ENCODE results near the gene PDGFD. TPM values are rescaled to one million over a fixed set of nuclear protein-coding genes. Genes with fewer than 3 reads are reported as not detected.

The PDGFD gene
- polyA plus RNA-seq, 1 donor from 2014 or later = 1.0 TPM

GRCh38 chr11:103887001-103887658 is 276.8 kb downstream of the PDGFD start:
- Histone ChIP-seq H3K4me3 (ENCODE audit: low read length) (no peak overlapping the region), H2AFZ (ENCODE audit: low read depth, low read length) (no peak overlapping the region), H3K9ac (ENCODE audit: low read length) (no peak overlapping the region), H3K27ac (ENCODE audit: low read length) (no peak overlapping the region), H4K20me1 (ENCODE audit: insufficient read depth) (no peaks in the 10 kb centered on the region), H3F3A (ENCODE audit: insufficient read depth, low read length, poor library complexity, severe bottlenecking) (no peaks in the 10 kb centered on the region), H3K4me2 (ENCODE audit: low read length) (no peak overlapping the region), H3K9me3 (ENCODE audit: low read length) (no peaks in the 10 kb centered on the region), H3K79me2 (replicated peaks; ENCODE audit: insufficient read depth, low read length) (no peaks in the 10 kb centered on the region), H3K9me2 (ENCODE audit: insufficient read depth, low read length) (no peaks in the 10 kb centered on the region), H3K36me3 (ENCODE audit: insufficient read depth, low read length) (no peaks in the 10 kb centered on the region), H3K27me3 (ENCODE audit: insufficient read depth, low read depth, low read length) (no peaks in the 10 kb centered on the region)
- TF ChIP-seq RAD21 (conservative IDR thresholded peaks at IDR 0.05) = no peak
- no peak for TF ChIP-seq EZH2 (IDR thresholded peaks at IDR 0.05; ENCODE audit: borderline replicate concordance, insufficient read depth, low read length, poor library complexity, severe bottlenecking)
- TF ChIP-seq REST (IDR thresholded peaks at IDR 0.05; ENCODE audit: borderline replicate concordance) = no peak
- TF ChIP-seq MXI1 (conservative IDR thresholded peaks at IDR 0.05; ENCODE audit: poor library complexity, severe bottlenecking) = no peak
- no peak for TF ChIP-seq POLR2AphosphoS5 (IDR thresholded peaks at IDR 0.05)

- Histone ChIP-seq H3K4me2 (ENCODE audit: low read length) (no peak overlapping the region), H3K27me3 (ENCODE audit: insufficient read depth, low read depth, low read length) (no peaks in the 10 kb centered on the region), H3K9me2 (ENCODE audit: insufficient read depth, low read length) (no peaks in the 10 kb centered on the region), H3K9ac (ENCODE audit: low read length) (no peak overlapping the region), H3K9me3 (ENCODE audit: low read length) (no peaks in the 10 kb centered on the region), H3K36me3 (ENCODE audit: insufficient read depth, low read length) (no peaks in the 10 kb centered on the region), H2AFZ (ENCODE audit: low read depth, low read length) (no peak overlapping the region), H4K20me1 (ENCODE audit: insufficient read depth) (no peaks in the 10 kb centered on the region), H3F3A (ENCODE audit: insufficient read depth, low read length, poor library complexity, severe bottlenecking) (no peaks in the 10 kb centered on the region), H3K27ac (ENCODE audit: low read length) (no peak overlapping the region), H3K4me3 (ENCODE audit: low read length) (no peak overlapping the region), H3K79me2 (replicated peaks; ENCODE audit: insufficient read depth, low read length) (no peaks in the 10 kb centered on the region)
- no peak for TF ChIP-seq REST (IDR thresholded peaks at IDR 0.05; ENCODE audit: borderline replicate concordance)
Measured at GRCh38 chr11:103883856-103884255, 280.1 kb downstream of the PDGFD start.

GRCh38 chr11:103883291-103883690 is 280.7 kb downstream of the PDGFD start:
- H3K27me3 ChIP-seq (ENCODE audit: insufficient read depth, low read depth, low read length) = no peaks in the 10 kb centered on the region
- no peak overlapping the region for H3K9ac ChIP-seq (ENCODE audit: low read length)
- H3K4me3 ChIP-seq (ENCODE audit: low read length) = no peak overlapping the region
- H3K9me3 ChIP-seq (ENCODE audit: low read length) = no peaks in the 10 kb centered on the region
- H3K27ac ChIP-seq (ENCODE audit: low read length) = no peak overlapping the region
- no peaks in the 10 kb centered on the region for H3K36me3 ChIP-seq (ENCODE audit: insufficient read depth, low read length)
- no peak overlapping the region for H2AFZ ChIP-seq (ENCODE audit: low read depth, low read length)
- H3K4me2 ChIP-seq (ENCODE audit: low read length) = no peak overlapping the region
- H3K9me2 ChIP-seq (ENCODE audit: insufficient read depth, low read length) = no peaks in the 10 kb centered on the region
- no peak for TF ChIP-seq CTCF (IDR thresholded peaks at IDR 0.05; ENCODE audit: poor library complexity, severe bottlenecking)
- TF ChIP-seq REST (IDR thresholded peaks at IDR 0.05; ENCODE audit: borderline replicate concordance) = no peak
- TF ChIP-seq TAF1 (IDR thresholded peaks at IDR 0.05; ENCODE audit: low read depth) = no peak
- TF ChIP-seq SMC3 (conservative IDR thresholded peaks at IDR 0.05; ENCODE audit: poor library complexity) = no peak
- H3K79me2 ChIP-seq (replicated peaks; ENCODE audit: insufficient read depth, low read length) = no peaks in the 10 kb centered on the region
- H4K20me1 ChIP-seq (ENCODE audit: insufficient read depth) = no peaks in the 10 kb centered on the region
- H3F3A ChIP-seq (ENCODE audit: insufficient read depth, low read length, poor library complexity, severe bottlenecking) = no peaks in the 10 kb centered on the region

All from neural cell (in vitro differentiated cells).